Neural cell (in vitro differentiated cells): ENCODE data around the gene VEGFB. TPM values are rescaled to one million over a fixed set of nuclear protein-coding genes. Genes with fewer than 3 reads are reported as not detected.

ENCODE experiments used
- H2AFZ ChIP-seq: fragments of 200-600, 300-800 bp; sonication (generic), shearing (Covaris generic); 2 replicates; pipeline ENCODE4 v1.6.0; 2014; ENCODE audit warnings: low read depth, mild to moderate bottlenecking, antibody characterized with exemption, low read length, moderate library complexity
- H3F3A ChIP-seq: fragments of 200-600 bp; shearing (Covaris generic); 2 replicates; pipeline ENCODE4 v1.6.1; 2016; ENCODE audit warnings: mild to moderate bottlenecking, moderate library complexity, mixed read lengths, antibody characterized with exemption, low read length; ENCODE audit not compliant: insufficient read depth, poor library complexity, severe bottlenecking
- H3K27ac ChIP-seq: fragments of 200-600, 300-800 bp; sonication (generic), shearing (Covaris generic); 2 replicates; pipeline ENCODE4 v1.5.1; 2014; ENCODE audit warnings: mild to moderate bottlenecking, low read length, moderate library complexity
- H3K27me3 ChIP-seq: fragments of 300-800, 200-600 bp; sonication (generic), shearing (Covaris generic); 2 replicates; pipeline ENCODE4 v1.6.0; 2014; ENCODE audit warnings: mild to moderate bottlenecking, low read depth, low read length, moderate library complexity; ENCODE audit not compliant: insufficient read depth
- H3K36me3 ChIP-seq: fragments of 300-800, 200-600 bp; sonication (generic), shearing (Covaris generic); 2 replicates; pipeline ENCODE4 v1.5.1; 2014; ENCODE audit warnings: mild to moderate bottlenecking, antibody characterized with exemption, low read length, moderate library complexity; ENCODE audit not compliant: insufficient read depth
- H3K4me2 ChIP-seq: fragments of 300-800, 200-600 bp; sonication (generic), shearing (Covaris generic); 2 replicates; pipeline ENCODE4 v1.6.0; 2014; ENCODE audit warnings: mild to moderate bottlenecking, low read length
- H3K4me3 ChIP-seq: fragments of 300-800, 200-600 bp; sonication (generic), shearing (Covaris generic); 2 replicates; pipeline ENCODE4 v1.5.1; 2014; ENCODE audit warnings: mild to moderate bottlenecking, low read length, moderate library complexity
- H3K79me2 ChIP-seq: fragments of 200-600 bp; shearing (Covaris generic); replicated peaks from 2 replicates; pipeline ENCODE4 v1.6.0; 2014; ENCODE audit warnings: mild to moderate bottlenecking, low read length, moderate library complexity; ENCODE audit not compliant: insufficient read depth
- H3K9ac ChIP-seq: fragments of 300-800, 200-600 bp; sonication (generic), shearing (Covaris generic); 2 replicates; pipeline ENCODE4 v1.6.1; 2016; ENCODE audit warnings: mild to moderate bottlenecking, low read length, mixed read lengths
- H3K9me2 ChIP-seq: fragments of 200-600 bp; shearing (Covaris generic); 2 replicates; pipeline ENCODE4 v1.6.1; 2016; ENCODE audit warnings: mild to moderate bottlenecking, low read length, mixed read lengths; ENCODE audit not compliant: insufficient read depth
- H3K9me3 ChIP-seq: fragments of 200-600, 300-800 bp; sonication (generic), shearing (Covaris generic); 2 replicates; pipeline ENCODE4 v1.6.1; 2016; ENCODE audit warnings: mild to moderate bottlenecking, mixed run types, low read length, moderate library complexity, mixed read lengths
- H4K20me1 ChIP-seq: fragments of 200-600 bp; shearing (Covaris generic); 2 replicates; pipeline ENCODE4 v1.6.1; 2016; ENCODE audit warnings: mild to moderate bottlenecking, mixed run types; ENCODE audit not compliant: insufficient read depth
- CTCF ChIP-seq: fragments of 450-650 bp; IDR thresholded peaks from 2 replicates; pipeline ENCODE4 v1.5.1; 2014; ENCODE audit warnings: antibody characterized with exemption, mild to moderate bottlenecking, moderate library complexity; ENCODE audit not compliant: poor library complexity, severe bottlenecking
- EP300 ChIP-seq: fragments of 450-650 bp; conservative IDR thresholded peaks from 2 replicates; pipeline ENCODE4 v1.6.1; 2014; ENCODE audit warnings: antibody characterized with exemption, mild to moderate bottlenecking, moderate library complexity; ENCODE audit not compliant: poor library complexity, severe bottlenecking
- EZH2 ChIP-seq: fragments of 200-600, 300-800 bp; shearing (Covaris generic), sonication (generic); IDR thresholded peaks from 2 replicates; pipeline ENCODE4 v1.6.1; 2014; ENCODE audit warnings: antibody characterized with exemption, low read length, borderline replicate concordance, mild to moderate bottlenecking; ENCODE audit not compliant: insufficient read depth, poor library complexity, severe bottlenecking
- MXI1 ChIP-seq: fragments of 450-650 bp; conservative IDR thresholded peaks from 2 replicates; pipeline ENCODE4 v1.6.1; 2014; ENCODE audit warnings: antibody characterized with exemption, mild to moderate bottlenecking; ENCODE audit not compliant: poor library complexity, severe bottlenecking
- POLR2AphosphoS5 ChIP-seq: IDR thresholded peaks from 2 replicates; pipeline ENCODE4 v1.6.1; 2012
- RAD21 ChIP-seq: fragments of 450-650 bp; conservative IDR thresholded peaks from 2 replicates; pipeline ENCODE4 v1.6.1; 2014; ENCODE audit warnings: antibody characterized with exemption, mild to moderate bottlenecking, moderate library complexity
- REST ChIP-seq: IDR thresholded peaks from 2 replicates; pipeline ENCODE4 v1.6.1; 2012; ENCODE audit warnings: borderline replicate concordance
- SMC3 ChIP-seq: fragments of 450-650 bp; conservative IDR thresholded peaks from 2 replicates; pipeline ENCODE4 v1.6.1; 2014; ENCODE audit warnings: antibody characterized with exemption, mild to moderate bottlenecking, moderate library complexity; ENCODE audit not compliant: poor library complexity
- TAF1 ChIP-seq: IDR thresholded peaks from 2 replicates; pipeline ENCODE4 v1.6.1; 2012; ENCODE audit warnings: low read depth
- polyA plus RNA-seq: library from polyadenylated mRNA; depleted of rRNA; stranded (reverse); fragments of >200 nt; gene quantifications from 2 replicates; pipeline ENCODE4 v1.2.3, GENCODE V29; 2014

Gene VEGFB
- polyA plus RNA-seq, 1 donor from 2014 or later, result 4.8 TPM

- Histone ChIP-seq H3K9ac (no peak overlapping the region), H3K4me3 (no peak overlapping the region), H3K27me3 (no peaks in the 10 kb centered on the region), H4K20me1 (no peaks in the 10 kb centered on the region), H3K79me2 (no peaks in the 10 kb centered on the region), H3K9me3 (no peaks in the 10 kb centered on the region), H3K36me3 (peaks cover 6% of the 10 kb centered on the region), H3K9me2 (no peaks in the 10 kb centered on the region), H3K27ac (no peak overlapping the region), H3K4me2 (no peak overlapping the region), H2AFZ (no peak overlapping the region), H3F3A (no peaks in the 10 kb centered on the region)
- TF ChIP-seq EP300 (no peak), REST (no peak), CTCF (no peak), TAF1 (no peak), RAD21 (no peak), POLR2AphosphoS5 (no peak), EZH2 (no peak), MXI1 (no peak), SMC3 (no peak)
Measured at GRCh38 chr11:64207256-64208085, 26.9 kb upstream of the VEGFB start.

- no peaks in the 10 kb centered on the region for H3K9me2 ChIP-seq
- H2AFZ ChIP-seq, result no peak overlapping the region
- no peak overlapping the region for H3K4me2 ChIP-seq
- no peaks in the 10 kb centered on the region for H3K79me2 ChIP-seq
- no peaks in the 10 kb centered on the region for H3F3A ChIP-seq
- H3K9ac ChIP-seq, result no peak overlapping the region
- peaks cover 6% of the 10 kb centered on the region for H3K36me3 ChIP-seq
- no peak overlapping the region for H3K27ac ChIP-seq
- H3K9me3 ChIP-seq, result no peaks in the 10 kb centered on the region
- TF ChIP-seq MXI1 (no peak), POLR2AphosphoS5 (no peak), REST (no peak), CTCF (no peak), RAD21 (no peak), EP300 (no peak), EZH2 (no peak), TAF1 (no peak), SMC3 (no peak)
- H3K27me3 ChIP-seq, result no peaks in the 10 kb centered on the region
- H3K4me3 ChIP-seq, result no peak overlapping the region
- H4K20me1 ChIP-seq, result no peaks in the 10 kb centered on the region
Measured at GRCh38 chr11:64208086-64208795, 26.1 kb upstream of the VEGFB start.
